ENCODE data around the gene HNRNPU. TPM values are rescaled to one million over a fixed set of nuclear protein-coding genes. Genes with fewer than 3 reads are reported as not detected.
"Not testable (repeated sequence)": the region's sequence is repeated elsewhere in the genome, so short reads cannot be mapped to it uniquely, and the experiment has no call there.

HNRNPU gene
- polyA plus RNA-seq, 2 of the 4 experiments (the other 2 are of a cell fraction), result 449 to 529 TPM

- H3K9me3 ChIP-seq; DNase-seq (ENCODE audit: low read depth in 1 of 2, low spot score in 1 of 2); FAIRE-seq; ATAC-seq: not testable (repeated sequence)
- TF ChIP-seq CEBPB (IDR thresholded peaks at IDR 0.05), result peak; percentile 15 to 42; a peak in 3 of 4 replicates
- peak overlapping the region; percentile 69 for H3K4me3 ChIP-seq
- POLR2A ChIA-PET, result interaction anchor here (1.9 to 3.9 kb wide), 2 partner anchors 30 to 181 kb away, joined by 7 to 57 read pairs; partner anchors contain the start of gene HNRNPU
- peak overlapping the region; percentile 82 for H3K4me2 ChIP-seq
- CTCF ChIA-PET, result interaction anchor here (0.6 to 3.1 kb wide), 4 partner anchors 15 to 212 kb away, joined by 3 to 14 read pairs (median 4); no protein-coding TSS in a partner anchor
- H3K4me1 ChIP-seq, result peaks cover 25% of the 10 kb centered on the region; the same call in 2 of the 3 replicates
- H3K27ac ChIP-seq, result peak overlapping the region; percentile 90 to 97
- WGBS (ENCODE audit: missing lambda C conversion rate), result 40% methylated on average over 8 of the region's 8 CpGs
Measured at GRCh38 chr1:244833260-244833659, 31.1 kb downstream of the HNRNPU start.

GRCh38 chr1:244830639-244831038 lies 33.7 kb downstream of the HNRNPU start:
- no peak overlapping the region for H3K27ac ChIP-seq
- 55% methylated on average over 3 of the region's 3 CpGs for WGBS (ENCODE audit: missing lambda C conversion rate)
- ATAC-seq (no peak), DNase-seq (ENCODE audit: low read depth in 1 of 2, low spot score in 1 of 2) (no peak), FAIRE-seq (no peak)
- ChIA-PET POLR2A (no interaction called here), CTCF (interaction anchor here (1.1 to 2.5 kb wide), 4 partner anchors 30 to 212 kb away, joined by 3 to 8 read pairs (median 6); no protein-coding TSS in a partner anchor)
- no peak for TF ChIP-seq EHMT2 (IDR thresholded peaks at IDR 0.05; ENCODE audit: low read depth)
- no peak for TF ChIP-seq TFCP2L1 (CRISPR knock-in tag; IDR thresholded peaks at IDR 0.05)
- no peak for TF ChIP-seq CTCF (IDR thresholded peaks at IDR 0.05)
- no peak overlapping the region for H3K4me2 ChIP-seq
- no peak overlapping the region for H3K4me3 ChIP-seq
- H3K4me1 ChIP-seq, result peaks cover 9% of the 10 kb centered on the region; the same call in 1 of the 3 replicates
- no peaks in the 10 kb centered on the region for H3K9me3 ChIP-seq

- ChIA-PET POLR2A (no interaction called here), CTCF (interaction anchor here (0.7 to 1.3 kb wide), 3 partner anchors 9 to 734 kb away, joined by 3 to 4 read pairs (median 4); no protein-coding TSS in a partner anchor)
- ATAC-seq (no peak), DNase-seq (ENCODE audit: low read depth in 1 of 2, low spot score in 1 of 2) (no peak), FAIRE-seq (no peak)
- Histone ChIP-seq H3K4me3 (no peak overlapping the region), H3K4me1 (no peaks in the 10 kb centered on the region), H3K4me2 (no peak overlapping the region), H3K9me3 (no peaks in the 10 kb centered on the region), H3K27ac (no peak overlapping the region)
- TF ChIP-seq MAX (IDR thresholded peaks at IDR 0.05) (no peak), HDAC2 (IDR thresholded peaks at IDR 0.05) (no peak), CHD2 (IDR thresholded peaks at IDR 0.05; ENCODE audit: low read length, partially characterized antibody) (no peak), ESRRA (IDR thresholded peaks at IDR 0.05; ENCODE audit: borderline replicate concordance, low read length) (no peak), POLR2A (IDR thresholded peaks at IDR 0.05; ENCODE audit: low read length) (no peak), SMC3 (IDR thresholded peaks at IDR 0.05) (no peak), ZC3H11A (IDR thresholded peaks at IDR 0.05) (no peak), PHF8 (IDR thresholded peaks at IDR 0.05; ENCODE audit: borderline replicate concordance, low read depth) (no peak), ZFP36 (IDR thresholded peaks at IDR 0.05; ENCODE audit: borderline replicate concordance, partially characterized antibody) (no peak), E2F6 (IDR thresholded peaks at IDR 0.05; ENCODE audit: borderline replicate concordance, low read depth) (no peak), FOSL2 (IDR thresholded peaks at IDR 0.05) (no peak), FOSL2 (CRISPR knock-in tag; IDR thresholded peaks at IDR 0.05) (no peak), MYC (IDR thresholded peaks at IDR 0.05; ENCODE audit: borderline replicate concordance, low read length) (no peak), CEBPB (IDR thresholded peaks at IDR 0.05) (no peak)
- 79% methylated on average over 4 of the region's 4 CpGs for WGBS (ENCODE audit: missing lambda C conversion rate)
Measured at GRCh38 chr1:244826712-244827111, 37.6 kb downstream of the HNRNPU start.

- no peaks in the 10 kb centered on the region for H3K9me3 ChIP-seq
- no peak for FAIRE-seq
- ChIA-PET CTCF (no interaction called here), POLR2A (no interaction called here)
- TF ChIP-seq PBX3 (IDR thresholded peaks at IDR 0.05) (no peak), CEBPB (IDR thresholded peaks at IDR 0.05) (peak; percentile 32 to 40; a peak in 2 of 4 replicates)
- no peaks in the 10 kb centered on the region for H3K4me1 ChIP-seq
- H3K4me3 ChIP-seq, result no peak overlapping the region
- no peak overlapping the region for H3K27ac ChIP-seq
- DNase-seq (ENCODE audit: low read depth in 1 of 2, low spot score in 1 of 2), result no peak
- H3K4me2 ChIP-seq, result no peak overlapping the region
- WGBS (ENCODE audit: missing lambda C conversion rate), result 90% methylated on average over 11 of the region's 11 CpGs
- ATAC-seq, result no peak
Measured at GRCh38 chr1:244822878-244823277, 41.5 kb downstream of the HNRNPU start.

Measured in A549 (cell line).